Measurements from ENCODE around the gene TBC1D2B.

Gene TBC1D2B

GRCh38 chr15:78090422-78091063, 13.0 kb upstream of the TBC1D2B start:
- Histone ChIP-seq H3K79me1 (ENCODE audit: low read depth, low read length) (no peaks in the 10 kb centered on the region), H3K14ac (ENCODE audit: low read length) (no peak overlapping the region), H3K36me3 (replicated peaks in 1 of 2; ENCODE audit: control insufficient read depth in 2 of 2, insufficient read depth in 2 of 2, low read length in 2 of 2) (no peaks in the 10 kb centered on the region), H4K91ac (ENCODE audit: low read depth, low read length, poor library complexity) (no peak overlapping the region), H2BK5ac (ENCODE audit: low read length) (no peak overlapping the region), H3K18ac (ENCODE audit: low read length) (no peak overlapping the region), H2BK12ac (ENCODE audit: low read length) (no peak overlapping the region), H3K27me3 (ENCODE audit: control insufficient read depth in 3 of 3, insufficient read depth in 3 of 3, low read depth in 1 of 3, low read length in 3 of 3) (peaks cover 0 to 35% (median 0%) of the 10 kb centered on the region in 3 experiments), H3K4me3 (ENCODE audit: low read length in 2 of 2) (no peak overlapping the region), H3K9ac (ENCODE audit: low read depth, low read length, poor library complexity) (no peak overlapping the region), H3K9me3 (replicated peaks in 1 of 2; ENCODE audit: control insufficient read depth in 2 of 2, insufficient read depth in 1 of 2, low read depth in 1 of 2, low read length in 2 of 2) (no peaks in the 10 kb centered on the region), H3K27ac (replicated peaks; ENCODE audit: low read length) (no peak overlapping the region), H2BK120ac (ENCODE audit: low read depth, low read length) (no peak overlapping the region), H2AK5ac (ENCODE audit: low read depth, low read length) (no peak overlapping the region), H2AFZ (ENCODE audit: low read length) (no peak overlapping the region), H3K4me1 (ENCODE audit: control insufficient read depth in 2 of 2, insufficient read depth in 1 of 2, low read depth in 1 of 2, low read length in 2 of 2) (peaks cover 3% of the 10 kb centered on the region in 2 donors), H3K4me2 (ENCODE audit: insufficient read depth, low read length, poor library complexity, severe bottlenecking) (no peak overlapping the region), H4K8ac (ENCODE audit: low read depth, low read length) (no peak overlapping the region), H3K23ac (ENCODE audit: low read depth, low read length, poor library complexity) (no peak overlapping the region), H3K4ac (ENCODE audit: low read length) (no peak overlapping the region), H2BK15ac (ENCODE audit: low read length) (no peak overlapping the region)
- no CpG with 5 or more reads among the region's 3 CpGs for WGBS, 2 donors (ENCODE audit: extremely low coverage in 2 of 2, insufficient read length in 2 of 2, insufficient replicate concordance in 1 of 2)
- DNase-seq (ENCODE audit: low spot score), result no peak

DNA sequence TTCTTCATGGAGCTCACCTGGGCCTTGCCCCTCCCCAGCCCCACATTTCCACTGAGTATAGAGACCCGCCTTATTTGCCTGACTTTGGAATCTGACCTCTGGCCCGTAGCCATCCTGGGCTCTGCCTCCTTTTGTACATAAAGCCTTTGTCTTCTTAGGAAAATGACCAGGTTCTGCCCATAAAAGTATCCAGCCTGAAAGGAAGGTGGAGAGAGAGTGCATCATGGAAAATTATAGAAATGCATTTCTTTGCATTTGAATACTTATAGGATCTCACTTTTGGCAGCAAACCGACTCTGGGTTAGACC, 11.2 kb upstream of the TBC1D2B start:
- H2BK120ac ChIP-seq (ENCODE audit: low read depth, low read length), result no peak overlapping the region
- H2AK5ac ChIP-seq (ENCODE audit: low read depth, low read length), result no peak overlapping the region
- no peak overlapping the region for H3K9ac ChIP-seq (ENCODE audit: low read depth, low read length, poor library complexity)
- no peak overlapping the region for H2BK5ac ChIP-seq (ENCODE audit: low read length)
- no peak overlapping the region for H3K4me3 ChIP-seq (ENCODE audit: low read length in 2 of 2)
- H3K27ac ChIP-seq (replicated peaks; ENCODE audit: low read length), result no peak overlapping the region
- H2BK15ac ChIP-seq (ENCODE audit: low read length), result no peak overlapping the region
- H3K9me3 ChIP-seq (replicated peaks in 1 of 2; ENCODE audit: control insufficient read depth in 2 of 2, insufficient read depth in 1 of 2, low read depth in 1 of 2, low read length in 2 of 2), result no peaks in the 10 kb centered on the region
- no peak overlapping the region for H3K4ac ChIP-seq (ENCODE audit: low read length)
- no CpG with 5 or more reads among the region's 3 CpGs for WGBS, 2 donors (ENCODE audit: extremely low coverage in 2 of 2, insufficient read length in 2 of 2, insufficient replicate concordance in 1 of 2)
- H3K36me3 ChIP-seq (replicated peaks in 1 of 2; ENCODE audit: control insufficient read depth in 2 of 2, insufficient read depth in 2 of 2, low read length in 2 of 2), result no peaks in the 10 kb centered on the region
- no peak overlapping the region for H3K23ac ChIP-seq (ENCODE audit: low read depth, low read length, poor library complexity)
- peaks cover 3% of the 10 kb centered on the region in 2 donors for H3K4me1 ChIP-seq (ENCODE audit: control insufficient read depth in 2 of 2, insufficient read depth in 1 of 2, low read depth in 1 of 2, low read length in 2 of 2)
- H2BK12ac ChIP-seq (ENCODE audit: low read length), result no peak overlapping the region
- no peaks in the 10 kb centered on the region for H3K79me1 ChIP-seq (ENCODE audit: low read depth, low read length)
- H3K27me3 ChIP-seq (ENCODE audit: control insufficient read depth in 3 of 3, insufficient read depth in 3 of 3, low read depth in 1 of 3, low read length in 3 of 3), result peaks cover 0 to 31% (median 0%) of the 10 kb centered on the region in 3 experiments
- no peak overlapping the region for H3K14ac ChIP-seq (ENCODE audit: low read length)
- no peak overlapping the region for H3K4me2 ChIP-seq (ENCODE audit: insufficient read depth, low read length, poor library complexity, severe bottlenecking)
- H2AFZ ChIP-seq (ENCODE audit: low read length), result no peak overlapping the region
- H4K8ac ChIP-seq (ENCODE audit: low read depth, low read length), result no peak overlapping the region
- no peak for DNase-seq (ENCODE audit: low spot score)
- H3K18ac ChIP-seq (ENCODE audit: low read length), result no peak overlapping the region
- H4K91ac ChIP-seq (ENCODE audit: low read depth, low read length, poor library complexity), result no peak overlapping the region

DNA sequence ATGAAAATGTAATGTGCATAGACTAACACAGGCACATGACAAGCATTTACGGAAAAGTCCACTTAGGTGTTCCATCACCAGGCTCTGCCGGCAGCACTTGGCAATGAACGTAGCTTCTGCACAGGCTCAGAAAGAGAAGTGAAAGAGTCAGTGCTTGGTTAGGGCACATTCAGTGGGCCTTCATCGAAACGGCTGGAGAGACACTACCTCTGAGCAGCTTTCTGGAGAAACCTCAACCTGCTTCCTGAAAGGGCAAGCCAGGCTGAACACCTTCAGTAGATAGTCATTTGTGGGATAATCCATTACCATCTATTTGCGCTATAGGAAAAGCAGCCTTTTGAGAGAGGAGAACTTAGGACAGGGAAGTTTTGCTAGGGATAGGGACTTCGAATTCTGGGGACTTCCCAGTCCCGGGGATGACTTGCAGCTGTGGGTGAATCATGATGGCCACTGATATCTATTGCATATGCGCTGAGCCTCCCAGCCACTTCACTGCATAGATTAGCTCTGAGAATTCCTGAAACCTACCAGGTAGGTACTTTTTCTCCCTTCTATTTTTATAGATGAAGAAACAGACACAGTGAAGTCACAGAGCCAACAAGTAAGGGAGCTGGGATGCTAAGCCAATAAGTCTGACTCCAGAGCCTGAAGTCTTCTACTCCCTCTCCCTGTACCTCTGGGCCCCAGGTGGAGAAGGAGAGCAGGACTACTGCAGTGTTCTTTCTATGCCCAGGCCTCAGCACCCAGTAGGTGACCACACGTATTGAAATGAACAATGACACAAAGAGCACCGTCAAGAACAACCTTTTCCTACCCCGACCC, 10.7 kb upstream of the TBC1D2B start:
- H3K4me3 ChIP-seq (ENCODE audit: low read length in 2 of 2), result no peak overlapping the region
- no peak overlapping the region for H3K18ac ChIP-seq (ENCODE audit: low read length)
- no peaks in the 10 kb centered on the region for H3K36me3 ChIP-seq (replicated peaks in 1 of 2; ENCODE audit: control insufficient read depth in 2 of 2, insufficient read depth in 2 of 2, low read length in 2 of 2)
- no peak overlapping the region for H3K9ac ChIP-seq (ENCODE audit: low read depth, low read length, poor library complexity)
- H2BK120ac ChIP-seq (ENCODE audit: low read depth, low read length), result no peak overlapping the region
- H2BK12ac ChIP-seq (ENCODE audit: low read length), result no peak overlapping the region
- H3K14ac ChIP-seq (ENCODE audit: low read length), result no peak overlapping the region
- H2AFZ ChIP-seq (ENCODE audit: low read length), result no peak overlapping the region
- H3K79me1 ChIP-seq (ENCODE audit: low read depth, low read length), result no peaks in the 10 kb centered on the region
- no CpG with 5 or more reads among the region's 12 CpGs for WGBS, 2 donors (ENCODE audit: extremely low coverage in 2 of 2, insufficient read length in 2 of 2, insufficient replicate concordance in 1 of 2)
- H2BK15ac ChIP-seq (ENCODE audit: low read length), result no peak overlapping the region
- no peak overlapping the region for H3K4me2 ChIP-seq (ENCODE audit: insufficient read depth, low read length, poor library complexity, severe bottlenecking)
- H3K27me3 ChIP-seq (ENCODE audit: control insufficient read depth in 3 of 3, insufficient read depth in 3 of 3, low read depth in 1 of 3, low read length in 3 of 3), result peaks cover 0 to 26% (median 0%) of the 10 kb centered on the region in 3 experiments
- H3K4me1 ChIP-seq (ENCODE audit: control insufficient read depth in 2 of 2, insufficient read depth in 1 of 2, low read depth in 1 of 2, low read length in 2 of 2), result peaks cover 3% of the 10 kb centered on the region in 2 donors
- H4K91ac ChIP-seq (ENCODE audit: low read depth, low read length, poor library complexity), result no peak overlapping the region
- H3K23ac ChIP-seq (ENCODE audit: low read depth, low read length, poor library complexity), result no peak overlapping the region
- H2BK5ac ChIP-seq (ENCODE audit: low read length), result no peak overlapping the region
- H3K4ac ChIP-seq (ENCODE audit: low read length), result no peak overlapping the region
- no peak overlapping the region for H3K27ac ChIP-seq (replicated peaks; ENCODE audit: low read length)
- no peak overlapping the region for H4K8ac ChIP-seq (ENCODE audit: low read depth, low read length)
- no peaks in the 10 kb centered on the region for H3K9me3 ChIP-seq (replicated peaks in 1 of 2; ENCODE audit: control insufficient read depth in 2 of 2, insufficient read depth in 1 of 2, low read depth in 1 of 2, low read length in 2 of 2)
- no peak for DNase-seq (ENCODE audit: low spot score)
- H2AK5ac ChIP-seq (ENCODE audit: low read depth, low read length), result no peak overlapping the region

GRCh38 chr15:78085928-78086327, 8.4 kb upstream of the TBC1D2B start:
- DNase-seq (ENCODE audit: low spot score), result no peak
- Histone ChIP-seq H2AFZ (ENCODE audit: low read length) (no peak overlapping the region), H3K9me3 (replicated peaks in 1 of 2; ENCODE audit: control insufficient read depth in 2 of 2, insufficient read depth in 1 of 2, low read depth in 1 of 2, low read length in 2 of 2) (no peaks in the 10 kb centered on the region), H2BK120ac (ENCODE audit: low read depth, low read length) (no peak overlapping the region), H4K8ac (ENCODE audit: low read depth, low read length) (no peak overlapping the region), H3K4me1 (ENCODE audit: control insufficient read depth in 2 of 2, insufficient read depth in 1 of 2, low read depth in 1 of 2, low read length in 2 of 2) (peaks cover 0 to 3% of the 10 kb centered on the region in 2 donors), H2BK5ac (ENCODE audit: low read length) (no peak overlapping the region), H2BK12ac (ENCODE audit: low read length) (no peak overlapping the region), H3K36me3 (replicated peaks in 1 of 2; ENCODE audit: control insufficient read depth in 2 of 2, insufficient read depth in 2 of 2, low read length in 2 of 2) (no peaks in the 10 kb centered on the region), H3K4me3 (ENCODE audit: low read length in 2 of 2) (no peak overlapping the region), H3K79me1 (ENCODE audit: low read depth, low read length) (no peaks in the 10 kb centered on the region), H4K91ac (ENCODE audit: low read depth, low read length, poor library complexity) (no peak overlapping the region), H2BK15ac (ENCODE audit: low read length) (no peak overlapping the region), H3K4ac (ENCODE audit: low read length) (no peak overlapping the region), H3K9ac (ENCODE audit: low read depth, low read length, poor library complexity) (no peak overlapping the region), H3K23ac (ENCODE audit: low read depth, low read length, poor library complexity) (no peak overlapping the region), H3K14ac (ENCODE audit: low read length) (no peak overlapping the region), H3K27me3 (ENCODE audit: control insufficient read depth in 3 of 3, insufficient read depth in 3 of 3, low read depth in 1 of 3, low read length in 3 of 3) (peaks cover 0 to 22% (median 2%) of the 10 kb centered on the region in 3 experiments), H2AK5ac (ENCODE audit: low read depth, low read length) (no peak overlapping the region), H3K18ac (ENCODE audit: low read length) (no peak overlapping the region), H3K27ac (replicated peaks; ENCODE audit: low read length) (no peak overlapping the region), H3K4me2 (ENCODE audit: insufficient read depth, low read length, poor library complexity, severe bottlenecking) (no peak overlapping the region)
- WGBS, 2 donors (ENCODE audit: extremely low coverage in 2 of 2, insufficient read length in 2 of 2, insufficient replicate concordance in 1 of 2), result no CpG with 5 or more reads among the region's 1 CpG
